Parathyroid adenoma (tissue), 2 donors: ENCODE results near the gene GSC2.

Source experiments
- H2AFZ ChIP-seq: fragments of 300-600 bp; sonication (generic); one replicate; pipeline ENCODE4 v1.7.0; 2017; ENCODE audit warnings: antibody characterized with exemption, mild to moderate bottlenecking
- H3K27ac ChIP-seq: fragments of 300-600 bp; sonication (generic); one replicate; pipeline ENCODE4 v1.7.0; 2017
- H3K27me3 ChIP-seq: fragments of 300-600 bp; sonication (generic); one replicate; pipeline ENCODE4 v1.7.0; 2017; ENCODE audit warnings: low read length; ENCODE audit not compliant: control insufficient read depth, insufficient read depth
- H3K36me3 ChIP-seq: fragments of 300-600 bp; sonication (generic); one replicate; pipeline ENCODE4 v1.7.0; 2017; ENCODE audit warnings: low read length; ENCODE audit not compliant: control insufficient read depth, insufficient read depth
- H3K4me1 ChIP-seq: fragments of 300-600 bp; sonication (generic); one replicate; pipeline ENCODE4 v1.7.0; 2017; ENCODE audit warnings: control low read depth
- H3K4me2 ChIP-seq: fragments of 300-600 bp; sonication (generic); one replicate; pipeline ENCODE4 v1.7.0; 2017; ENCODE audit warnings: low read length
- H3K4me3 ChIP-seq: fragments of 300-600 bp; sonication (generic); one replicate; pipeline ENCODE4 v1.7.0; 2017; ENCODE audit warnings: low read depth, low read length
- H3K79me2 ChIP-seq: fragments of 300-600 bp; sonication (generic); one replicate; pipeline ENCODE4 v1.7.0; 2017; ENCODE audit warnings: control low read depth
- H3K9ac ChIP-seq: fragments of 300-600 bp; sonication (generic); one replicate; pipeline ENCODE4 v1.7.0; 2017; ENCODE audit warnings: mild to moderate bottlenecking
- H3K9me3 ChIP-seq: fragments of 300-600 bp; sonication (generic); one replicate; pipeline ENCODE4 v1.7.0; 2017; ENCODE audit warnings: low read length; ENCODE audit not compliant: control insufficient read depth
- TF ChIP-seq, protein P1 (sequence below): fragments of 300-600 bp; sonication (generic); IDR thresholded peaks from one replicate; pipeline ENCODE4 v1.7.0; 2017; ENCODE audit warnings: antibody characterized with exemption, mild to moderate bottlenecking
- donor health status: primary hyperparathyroidism.

The GSC2 gene, protein sequence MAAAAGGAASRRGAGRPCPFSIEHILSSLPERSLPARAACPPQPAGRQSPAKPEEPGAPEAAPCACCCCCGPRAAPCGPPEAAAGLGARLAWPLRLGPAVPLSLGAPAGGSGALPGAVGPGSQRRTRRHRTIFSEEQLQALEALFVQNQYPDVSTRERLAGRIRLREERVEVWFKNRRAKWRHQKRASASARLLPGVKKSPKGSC

DNA sequence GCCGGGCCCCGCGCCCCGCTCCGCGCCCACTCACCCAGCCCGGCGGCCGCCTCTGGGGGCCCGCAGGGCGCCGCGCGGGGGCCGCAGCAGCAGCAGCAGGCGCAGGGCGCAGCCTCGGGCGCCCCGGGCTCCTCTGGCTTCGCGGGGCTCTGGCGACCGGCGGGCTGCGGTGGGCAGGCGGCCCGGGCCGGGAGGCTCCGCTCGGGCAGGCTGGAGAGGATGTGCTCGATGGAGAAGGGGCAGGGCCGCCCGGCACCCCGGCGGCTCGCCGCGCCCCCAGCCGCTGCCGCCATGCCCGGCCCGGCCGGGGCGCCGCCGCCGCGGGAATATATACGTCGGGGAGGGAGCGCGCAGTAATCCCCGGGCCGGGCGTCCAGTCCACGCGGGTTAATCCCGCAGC, at the start of gene GSC2:
TSS of gene GSC2 (minus strand) at position 302 of the 400 bp plus-strand sequence. CDS start at position 293, 9 bp downstream.
- peak within 1 kb of the TSS; percentile 9 for H3K4me3 ChIP-seq
- no peaks in the 10 kb centered on the region for H3K36me3 ChIP-seq
- H3K79me2 ChIP-seq, result no peaks in the 10 kb centered on the region
- no peaks in the 10 kb centered on the region for H3K27me3 ChIP-seq
- peak within 1 kb of the TSS; percentile 35 for H3K4me2 ChIP-seq
- H3K9me3 ChIP-seq, result no peaks in the 10 kb centered on the region
- H3K4me1 ChIP-seq, result no peaks in the 10 kb centered on the region
- H3K9ac ChIP-seq, result no peak within 1 kb of the TSS
- H2AFZ ChIP-seq, result peak within 1 kb of the TSS; percentile 42
- TF ChIP-seq, protein P1, sequence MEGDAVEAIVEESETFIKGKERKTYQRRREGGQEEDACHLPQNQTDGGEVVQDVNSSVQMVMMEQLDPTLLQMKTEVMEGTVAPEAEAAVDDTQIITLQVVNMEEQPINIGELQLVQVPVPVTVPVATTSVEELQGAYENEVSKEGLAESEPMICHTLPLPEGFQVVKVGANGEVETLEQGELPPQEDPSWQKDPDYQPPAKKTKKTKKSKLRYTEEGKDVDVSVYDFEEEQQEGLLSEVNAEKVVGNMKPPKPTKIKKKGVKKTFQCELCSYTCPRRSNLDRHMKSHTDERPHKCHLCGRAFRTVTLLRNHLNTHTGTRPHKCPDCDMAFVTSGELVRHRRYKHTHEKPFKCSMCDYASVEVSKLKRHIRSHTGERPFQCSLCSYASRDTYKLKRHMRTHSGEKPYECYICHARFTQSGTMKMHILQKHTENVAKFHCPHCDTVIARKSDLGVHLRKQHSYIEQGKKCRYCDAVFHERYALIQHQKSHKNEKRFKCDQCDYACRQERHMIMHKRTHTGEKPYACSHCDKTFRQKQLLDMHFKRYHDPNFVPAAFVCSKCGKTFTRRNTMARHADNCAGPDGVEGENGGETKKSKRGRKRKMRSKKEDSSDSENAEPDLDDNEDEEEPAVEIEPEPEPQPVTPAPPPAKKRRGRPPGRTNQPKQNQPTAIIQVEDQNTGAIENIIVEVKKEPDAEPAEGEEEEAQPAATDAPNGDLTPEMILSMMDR, result no peak
- no peak within 1 kb of the TSS for H3K27ac ChIP-seq

DNA sequence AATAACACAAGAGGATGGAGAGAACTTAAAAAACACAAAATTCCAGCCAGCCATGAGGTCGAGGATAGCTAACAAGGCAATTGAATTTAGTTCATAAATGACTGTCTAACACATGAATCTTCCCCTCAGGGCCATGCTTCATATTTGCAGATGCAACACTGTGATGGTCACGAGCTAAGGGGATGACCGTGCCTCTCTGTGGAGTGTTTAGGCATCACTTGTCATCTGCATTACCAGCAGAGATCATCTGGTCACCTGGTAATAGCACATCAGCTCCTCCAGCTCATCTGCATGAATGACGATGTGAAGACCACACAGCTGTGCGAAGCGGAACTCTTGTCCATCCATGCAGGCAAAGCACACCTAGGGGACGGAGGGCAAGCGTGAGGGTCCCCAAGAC, 49.4 kb upstream of the GSC2 start:
- Histone ChIP-seq H3K4me2 (no peak overlapping the region), H3K79me2 (no peaks in the 10 kb centered on the region), H3K4me1 (no peaks in the 10 kb centered on the region), H3K27ac (no peak overlapping the region), H3K27me3 (no peaks in the 10 kb centered on the region), H3K4me3 (no peak overlapping the region), H3K36me3 (no peaks in the 10 kb centered on the region), H3K9ac (no peak overlapping the region), H2AFZ (no peak overlapping the region), H3K9me3 (no peaks in the 10 kb centered on the region)
- TF ChIP-seq, protein P1, result no peak

DNA sequence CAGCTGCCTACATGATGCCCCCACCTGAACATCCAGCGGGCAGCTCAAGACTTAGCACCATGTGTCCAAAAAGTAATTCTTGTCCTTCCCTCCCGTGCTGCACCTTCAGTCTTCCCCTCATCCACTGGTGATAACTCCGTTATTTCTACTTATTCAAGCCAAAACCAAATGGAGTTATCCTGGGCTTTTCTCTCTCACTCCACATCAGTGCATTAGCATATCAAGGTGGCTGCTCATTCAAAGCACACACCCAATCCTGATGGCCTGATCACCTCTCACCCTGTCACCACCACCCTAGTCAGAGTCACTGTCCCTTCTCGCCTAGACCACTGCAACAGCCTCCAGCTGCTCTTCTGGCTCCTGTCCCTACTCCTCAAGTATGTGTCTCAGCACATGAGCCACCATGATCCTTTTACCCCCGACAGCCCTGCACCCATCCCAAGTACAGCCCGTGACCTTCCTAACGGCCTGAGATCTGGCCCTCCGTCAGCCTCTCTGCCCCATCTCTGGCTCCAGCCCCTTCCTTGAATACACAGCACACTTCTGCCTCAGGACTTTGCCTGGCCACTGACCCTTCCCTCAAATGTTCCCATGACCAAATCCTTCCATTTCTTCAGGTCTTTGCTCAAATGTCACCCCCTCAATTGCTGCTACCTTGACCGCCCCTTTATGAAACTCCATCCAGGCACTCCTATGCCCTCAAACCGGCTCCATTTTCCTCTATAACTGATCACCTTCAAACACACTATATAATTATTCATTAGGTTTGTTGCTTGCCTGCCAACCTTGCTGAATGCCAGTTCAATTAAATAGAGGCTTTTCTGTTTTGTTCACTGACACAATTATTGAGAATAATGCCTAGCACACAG, 48.1 kb upstream of the GSC2 start:
- no peak overlapping the region for H3K4me3 ChIP-seq
- H3K4me2 ChIP-seq, result no peak overlapping the region
- no peaks in the 10 kb centered on the region for H3K36me3 ChIP-seq
- H3K27me3 ChIP-seq, result no peaks in the 10 kb centered on the region
- TF ChIP-seq, protein P1, result no peak
- no peaks in the 10 kb centered on the region for H3K4me1 ChIP-seq
- no peak overlapping the region for H3K27ac ChIP-seq
- H2AFZ ChIP-seq, result no peak overlapping the region
- no peaks in the 10 kb centered on the region for H3K9me3 ChIP-seq
- H3K9ac ChIP-seq, result no peak overlapping the region
- H3K79me2 ChIP-seq, result no peaks in the 10 kb centered on the region

DNA sequence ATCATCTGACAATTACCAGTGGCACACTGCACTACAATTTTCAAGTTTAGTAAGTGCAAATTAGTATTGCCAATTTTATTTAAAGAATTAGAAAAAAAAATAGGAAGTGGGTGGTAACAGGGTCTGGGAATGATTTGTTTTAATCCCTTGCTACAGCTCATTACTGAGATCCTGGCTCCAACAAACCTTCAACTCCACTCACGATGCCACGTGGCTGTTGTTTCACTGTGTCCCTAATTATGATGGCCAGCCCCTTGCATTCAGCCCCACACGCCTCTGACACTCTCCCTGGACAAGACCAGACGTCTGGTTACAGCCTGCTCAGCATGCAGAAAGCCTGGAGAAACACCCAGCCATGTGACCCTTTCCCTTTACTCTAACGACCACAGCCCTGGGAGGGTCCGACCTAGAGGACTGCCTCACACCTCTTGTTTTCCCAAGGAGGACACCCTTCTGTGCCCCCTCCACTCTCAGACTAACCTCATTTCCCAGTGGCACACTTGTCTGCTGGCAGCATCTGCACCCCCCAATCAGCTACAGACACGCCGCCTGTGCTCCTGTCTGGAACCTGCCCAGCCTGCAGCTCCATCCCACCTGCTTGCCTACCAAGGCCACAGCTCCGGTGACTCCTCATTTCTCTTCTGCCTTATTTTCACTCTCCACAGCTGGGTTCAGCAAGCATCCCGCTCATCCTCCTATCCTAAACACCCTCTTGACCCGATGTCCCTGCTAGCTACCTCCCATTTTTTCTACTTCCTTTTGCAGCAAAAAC, 46.9 kb upstream of the GSC2 start:
- H3K4me2 ChIP-seq, result no peak overlapping the region
- H3K9me3 ChIP-seq, result no peaks in the 10 kb centered on the region
- no peak overlapping the region for H3K9ac ChIP-seq
- H3K79me2 ChIP-seq, result no peaks in the 10 kb centered on the region
- H3K27me3 ChIP-seq, result no peaks in the 10 kb centered on the region
- no peak overlapping the region for H3K27ac ChIP-seq
- no peak overlapping the region for H3K4me3 ChIP-seq
- H2AFZ ChIP-seq, result no peak overlapping the region
- H3K36me3 ChIP-seq, result no peaks in the 10 kb centered on the region
- TF ChIP-seq, protein P1, result no peak
- no peaks in the 10 kb centered on the region for H3K4me1 ChIP-seq
